NOMO-1 treated with dmso at 0.1 percent for 144 hours (cell line): ENCODE measurements around the gene SIRPA.

Experiments used
- DNase-seq: peaks from one replicate; lab custom pipeline; 2025; ENCODE audit not compliant: unreplicated experiment; lab: John Stamatoyannopoulos, UW

Gene SIRPA

DNA sequence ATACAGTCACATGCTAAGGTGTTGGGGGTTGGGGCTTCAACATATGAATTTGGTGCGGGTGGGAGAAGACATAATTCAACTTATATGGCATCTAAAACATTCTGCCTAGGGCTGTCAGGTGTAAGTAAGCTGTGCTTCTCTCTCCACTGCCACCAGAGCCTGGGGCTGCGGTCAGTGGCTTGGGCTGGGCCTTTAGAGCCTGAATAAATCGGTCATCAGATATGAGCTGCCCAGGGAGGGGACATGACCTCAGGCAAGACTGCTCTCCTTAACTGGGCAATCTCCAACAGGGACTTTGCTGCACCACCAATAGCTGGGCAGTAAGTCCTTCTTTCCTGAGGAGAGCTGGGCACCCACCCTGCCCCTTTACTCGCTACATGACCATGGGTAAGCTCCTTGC lies 24.9 kb upstream of the SIRPA start:
- no peak for DNase-seq

- peak; percentile 96 for DNase-seq
These were observed 24.2 kb upstream of the SIRPA start for GRCh38 chr20:1870792-1871550.

- DNase-seq: no peak
These were observed 23.3 kb upstream of the SIRPA start for GRCh38 chr20:1871807-1872458.

DNA sequence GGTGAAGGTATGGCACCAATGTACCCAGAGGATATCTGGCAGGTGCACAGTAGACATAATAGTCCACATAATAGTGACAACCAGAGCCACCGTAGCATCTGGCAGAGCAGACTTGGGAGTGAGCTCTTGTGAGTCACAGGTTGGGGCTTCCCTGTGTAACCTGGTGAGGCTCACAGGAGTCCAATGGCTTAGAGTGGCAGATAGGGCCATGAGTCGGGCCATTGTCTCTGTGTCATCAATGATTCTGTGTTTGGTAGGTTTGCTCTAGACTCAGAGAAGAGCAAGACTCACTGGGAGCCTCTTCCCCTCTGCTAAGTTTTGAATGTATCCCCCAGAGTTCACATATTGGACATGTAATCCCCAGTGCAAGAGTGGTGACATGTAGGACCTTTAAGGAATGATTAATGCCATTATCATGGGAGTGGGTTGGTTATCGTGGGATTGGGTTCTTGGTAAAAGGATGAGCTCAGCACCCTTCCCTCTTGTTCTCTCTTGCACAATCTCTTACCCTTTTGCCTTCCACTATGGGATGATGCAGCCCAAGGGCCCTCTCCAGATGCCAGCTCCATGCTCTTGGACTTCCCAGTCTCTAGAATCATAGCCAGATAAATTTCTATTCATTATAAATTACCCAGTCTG lies 22.6 kb upstream of the SIRPA start:
- no peak for DNase-seq

GRCh38 chr20:1874450-1875182 lies 20.6 kb upstream of the SIRPA start:
- DNase-seq: peak; percentile 57

GRCh38 chr20:1875183-1875554 lies 20.0 kb upstream of the SIRPA start:
- DNase-seq: no peak

- no peak for DNase-seq
These were observed 19.4 kb upstream of the SIRPA start for GRCh38 chr20:1875762-1876161.

- no peak for DNase-seq
These were observed 18.8 kb upstream of the SIRPA start for GRCh38 chr20:1876217-1876921.

- no peak for DNase-seq
These were observed 18.1 kb upstream of the SIRPA start for GRCh38 chr20:1876975-1877608.

- DNase-seq: no peak
These were observed 17.5 kb upstream of the SIRPA start for GRCh38 chr20:1877609-1878200.

DNA sequence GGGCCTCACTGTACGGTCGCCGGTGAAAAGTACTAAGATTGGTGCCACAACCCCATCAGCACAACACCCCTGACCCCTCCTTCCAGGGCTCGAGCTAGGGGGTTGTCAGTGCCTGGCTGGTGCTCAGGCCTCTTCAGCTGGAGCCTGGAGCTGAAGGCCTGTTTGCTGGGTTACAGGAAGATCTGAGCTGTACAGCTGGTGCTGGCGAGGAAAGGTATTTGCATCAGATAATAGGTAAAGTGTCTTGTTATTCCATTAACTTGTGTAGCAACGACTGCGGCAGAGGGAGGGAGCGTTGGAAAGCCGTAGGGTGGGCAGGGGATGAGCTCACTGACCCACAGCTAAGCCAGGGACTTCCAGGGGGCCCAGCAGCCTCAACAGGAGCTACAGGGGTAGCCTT lies 15.8 kb upstream of the SIRPA start:
- no peak for DNase-seq

DNA sequence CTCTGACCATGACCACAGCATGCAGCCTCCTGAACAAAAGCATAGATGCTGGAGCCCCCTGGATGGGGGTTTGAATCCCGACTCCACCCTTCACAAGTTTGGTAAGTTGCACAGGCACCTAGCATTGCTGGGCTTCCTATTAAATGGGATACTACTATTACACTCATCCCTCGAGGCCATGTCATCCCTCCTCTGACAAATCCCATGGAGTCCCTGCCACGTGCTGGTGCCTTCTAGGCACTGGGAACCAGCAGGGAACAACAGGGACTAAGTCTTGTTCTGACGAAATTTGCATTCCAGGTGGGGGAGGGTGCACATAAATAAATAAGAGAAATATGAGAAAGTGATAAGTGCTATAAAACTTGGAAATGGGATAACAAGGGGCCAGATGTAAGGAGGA lies 15.3 kb upstream of the SIRPA start:
- DNase-seq: no peak

DNA sequence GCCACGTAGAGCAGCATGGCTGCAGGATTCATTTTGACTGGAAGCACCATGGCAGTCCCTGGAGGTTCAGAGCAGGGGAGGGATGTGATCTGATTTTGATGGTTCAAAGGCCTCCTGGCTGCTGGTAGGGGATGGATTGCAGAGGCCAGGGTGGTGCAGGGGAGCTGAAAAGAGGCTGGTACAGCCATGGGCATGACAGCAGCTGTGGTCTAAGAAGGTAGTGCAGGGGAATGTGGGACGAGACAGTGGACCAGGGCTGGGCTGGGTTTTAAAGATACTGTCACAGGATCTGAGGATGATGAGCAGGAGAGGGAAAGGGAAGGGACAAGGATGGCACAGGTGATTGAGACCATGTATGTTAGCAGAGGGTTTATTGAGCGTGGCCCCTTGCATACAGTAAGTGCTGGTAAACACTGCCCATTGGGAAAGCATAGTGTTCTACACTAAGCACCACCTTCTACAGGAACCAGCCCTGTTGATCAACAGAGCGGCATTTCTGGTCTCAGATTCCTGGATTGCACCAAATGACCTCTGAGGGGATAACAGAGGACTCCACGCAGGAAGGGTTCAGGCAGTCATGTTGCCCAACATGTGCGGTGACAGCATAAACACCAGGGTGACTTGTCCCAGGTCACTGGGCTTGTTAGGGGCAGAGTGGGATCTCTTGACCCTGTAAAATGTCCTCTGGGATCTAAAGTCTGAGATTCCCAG lies 14.5 kb upstream of the SIRPA start:
- no peak for DNase-seq

GRCh38 chr20:1881240-1881835 lies 13.9 kb upstream of the SIRPA start:
- no peak for DNase-seq

DNA sequence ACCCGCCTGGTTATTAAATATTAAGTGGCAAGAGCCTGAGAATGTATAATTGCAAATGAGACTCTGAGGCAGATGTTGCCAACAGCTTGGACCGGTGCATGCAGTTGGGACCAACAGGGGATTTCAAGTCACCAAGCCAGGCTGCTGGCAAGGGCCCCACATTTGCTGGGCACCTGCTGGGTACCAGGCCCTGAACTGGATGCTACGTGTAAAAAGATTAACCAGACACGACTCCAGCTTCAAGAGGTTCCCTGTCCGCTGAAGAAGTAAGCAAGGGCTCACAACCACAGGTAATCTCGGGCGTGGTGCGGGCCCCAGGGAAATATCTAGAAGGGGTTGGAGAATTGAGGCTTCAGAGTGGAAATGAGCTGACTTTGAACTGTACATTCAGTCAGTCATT lies 13.2 kb upstream of the SIRPA start:
- no peak for DNase-seq

DNA sequence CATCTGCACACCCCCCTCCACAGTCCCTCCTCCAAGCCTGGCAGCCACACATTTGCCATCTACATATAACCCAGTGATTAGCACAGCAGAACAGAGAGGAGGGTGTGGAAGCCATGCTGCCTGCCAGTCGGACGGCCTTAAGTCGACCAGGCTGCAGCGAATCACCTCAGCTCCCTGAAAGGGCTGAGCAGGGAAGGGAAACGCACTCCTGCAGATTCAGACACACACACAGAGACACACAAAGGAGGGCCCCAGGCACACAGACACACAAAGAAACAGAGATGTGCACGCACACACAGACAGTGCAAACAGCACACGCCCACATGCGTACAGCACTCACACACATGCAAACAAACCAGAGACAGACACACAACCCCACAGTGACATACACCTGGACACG lies 11.2 kb upstream of the SIRPA start:
- DNase-seq: no peak

DNA sequence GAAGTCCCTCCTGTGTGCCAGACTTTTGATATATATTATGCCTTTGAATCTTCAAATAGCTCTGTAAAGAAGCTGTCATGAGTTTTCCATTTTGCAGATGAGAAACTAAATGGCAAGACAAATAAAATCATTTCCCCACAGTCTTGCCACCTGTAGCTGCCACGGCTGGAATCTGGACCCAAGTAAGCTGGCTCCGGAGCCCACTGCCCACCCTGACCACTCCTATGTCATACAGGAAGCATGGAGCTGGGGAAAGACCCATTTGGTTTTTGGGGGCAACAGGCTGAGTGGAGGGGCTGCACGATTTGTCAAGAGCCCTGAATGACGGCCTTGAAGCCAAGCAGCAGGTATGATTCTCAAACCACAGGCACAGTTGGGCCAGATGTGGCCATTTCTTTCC lies 10.0 kb upstream of the SIRPA start:
- no peak for DNase-seq

- DNase-seq: no peak
These were observed 9.1 kb upstream of the SIRPA start for GRCh38 chr20:1885940-1886693.

GRCh38 chr20:1887321-1887720 lies 7.9 kb upstream of the SIRPA start:
- no peak for DNase-seq
